Activated CD4-positive, alpha-beta T cell treated with anti-CD3 and anti-CD28 coated beads for 36 hours (primary cell): ENCODE measurements around the gene SPACA7. TPM values are rescaled to one million over a fixed set of nuclear protein-coding genes. Genes with fewer than 3 reads are reported as not detected.
"Not testable (repeated sequence)": the region's sequence is repeated elsewhere in the genome, so short reads cannot be mapped to it uniquely, and the experiment has no call there.

ENCODE experiments used
- ATAC-seq: fragments of 200-7000 bp; cut with Tn5 transposase; one replicate; pipeline ENCODE4 v1.10.0; 2021; ENCODE audit warnings: mild to moderate bottlenecking, moderate library complexity
- CTCF ChIA-PET: fragments of 350-600 bp; sonication (Branson Sonifier 250); formaldehyde crosslinking; loops from one replicate; lab custom pipeline; 2021; ENCODE audit warnings: antibody characterized with exemption; lab: Charles Lee
- POLR2A ChIA-PET: fragments of 350-600 bp; sonication (Branson Sonifier 250); formaldehyde crosslinking; loops from one replicate; lab custom pipeline; 2021; ENCODE audit warnings: antibody characterized with exemption, inconsistent platforms; lab: Charles Lee
- DNase-seq: peaks from one replicate; pipeline ENCODE4 v3.0.0-alpha.2; 2020
- H3K27ac Mint-ChIP-seq: one replicate; pipeline ENCODE4 v1.8.0; 2021; ENCODE audit warnings: mixed read lengths
- H3K27me3 Mint-ChIP-seq: one replicate; pipeline ENCODE4 v1.8.0; 2021; ENCODE audit warnings: mixed read lengths
- H3K36me3 Mint-ChIP-seq: one replicate; pipeline ENCODE4 v1.8.0; 2021; ENCODE audit warnings: low read depth, mixed read lengths
- H3K4me1 Mint-ChIP-seq: one replicate; pipeline ENCODE4 v1.8.0; 2021; ENCODE audit warnings: mixed read lengths
- H3K4me3 Mint-ChIP-seq: one replicate; pipeline ENCODE4 v1.8.0; 2021; ENCODE audit warnings: mild to moderate bottlenecking, moderate library complexity, mixed read lengths
- H3K9me3 Mint-ChIP-seq: one replicate; pipeline ENCODE4 v1.8.0; 2021; ENCODE audit warnings: low read depth, mixed read lengths
- intact Hi-C, 2 experiments: fragments of 100-400 bp; cut with DNase I in 1 of 2; cut with micrococcal nuclease in 1 of 2; formaldehyde crosslinking; loops; one replicate each; pipeline versions ENCODE4 v1.14.2 to v1.15.1; 2022 to 2024; cut with DNase I, micrococcal nuclease
- total RNA-seq, 2 experiments: library from RNA; stranded (reverse); gene quantifications; one replicate each; pipeline ENCODE4 v1.2.3, GENCODE V29; 2021

Gene SPACA7
- total RNA-seq, 2 experiments from 2014 or later, result not detected

DNA sequence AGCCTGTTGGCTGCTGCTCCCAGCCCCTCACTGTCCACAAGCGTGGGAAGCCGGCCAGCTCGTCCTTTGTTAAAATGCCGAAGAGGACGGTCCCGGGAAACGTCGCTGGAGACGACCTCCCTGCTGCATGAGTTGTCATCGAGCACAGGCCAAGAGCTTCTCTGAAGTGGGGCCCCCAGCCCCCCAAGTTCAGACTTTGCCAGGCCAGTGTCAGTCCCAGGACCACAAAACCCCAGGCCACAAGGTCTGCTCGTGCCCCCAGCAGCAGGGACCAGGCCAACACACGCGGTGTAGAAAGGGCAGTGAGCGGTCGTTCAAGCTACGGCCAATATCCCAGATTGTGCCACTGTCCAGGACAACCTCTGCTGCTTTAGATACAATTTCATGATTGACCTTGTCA is 57.4 kb downstream of the SPACA7 start:
- H3K27me3 Mint-ChIP-seq, result peaks cover 13% of the 10 kb centered on the region
- ATAC-seq, H3K4me1 Mint-ChIP-seq, intact Hi-C loops, DNase-seq, H3K27ac Mint-ChIP-seq, CTCF ChIA-PET, H3K36me3 Mint-ChIP-seq, POLR2A ChIA-PET, H3K4me3 Mint-ChIP-seq, H3K9me3 Mint-ChIP-seq: not testable (repeated sequence)

DNA sequence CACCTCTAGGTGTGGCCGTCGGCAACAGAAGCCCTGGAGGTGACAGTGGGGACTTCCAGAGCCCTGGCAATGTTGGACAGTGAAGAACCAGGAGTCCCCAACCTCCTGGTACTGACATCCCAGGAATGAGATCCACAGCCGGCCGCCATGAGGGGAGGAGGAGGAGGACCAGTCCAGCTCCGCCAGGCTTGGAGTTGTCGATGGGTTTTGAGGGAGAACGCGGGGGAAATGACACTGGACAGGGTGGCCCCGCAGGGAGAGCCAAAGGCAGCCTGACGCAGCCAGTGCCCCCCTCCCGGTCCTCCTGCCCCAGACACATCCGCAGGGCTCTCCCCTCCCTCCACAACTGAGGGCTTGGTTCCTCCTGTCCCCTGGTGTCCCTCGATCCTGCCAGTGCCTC is 57.9 kb downstream of the SPACA7 start:
- DNase-seq (no peak), ATAC-seq (no peak)
- no peak overlapping the region for H3K27ac Mint-ChIP-seq
- H3K4me1 Mint-ChIP-seq, result no peaks in the 10 kb centered on the region
- POLR2A ChIA-PET, result no interaction called here
- no peak overlapping the region for H3K4me3 Mint-ChIP-seq
- CTCF ChIA-PET, result no interaction called here
- no peaks in the 10 kb centered on the region for H3K36me3 Mint-ChIP-seq
- peaks cover 7% of the 10 kb centered on the region for H3K9me3 Mint-ChIP-seq
- H3K27me3 Mint-ChIP-seq, result peaks cover 13% of the 10 kb centered on the region
- intact Hi-C loops, result no loop called here

DNA sequence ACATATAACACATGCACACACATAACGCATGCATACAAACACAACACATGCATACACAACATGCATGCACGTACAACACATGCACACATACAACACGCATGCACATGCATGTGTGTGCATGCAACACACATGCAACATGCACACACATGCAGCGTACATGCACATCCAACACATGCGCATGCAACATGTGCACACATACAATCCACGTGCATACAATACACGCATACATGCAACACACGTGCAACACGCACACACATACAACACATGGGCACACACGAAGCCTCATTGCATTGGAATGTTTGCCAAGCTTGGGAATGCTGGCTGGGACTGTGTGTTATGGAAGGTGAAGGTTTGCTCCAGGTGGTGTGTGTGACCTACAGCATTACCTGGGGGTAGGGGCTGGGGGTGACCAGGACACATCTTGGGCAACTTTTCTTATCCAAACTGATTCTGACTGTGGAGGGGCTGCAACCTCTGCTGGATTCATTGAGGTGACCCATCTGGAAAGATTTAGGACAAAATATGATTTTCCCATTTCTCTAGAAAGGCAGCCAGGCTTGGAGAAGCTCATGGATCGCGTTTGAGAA is 58.9 kb downstream of the SPACA7 start:
- DNase-seq (no peak), ATAC-seq (no peak)
- Mint-ChIP-seq H3K9me3 (peaks cover 6% of the 10 kb centered on the region), H3K36me3 (no peaks in the 10 kb centered on the region), H3K27me3 (peaks cover 21% of the 10 kb centered on the region), H3K27ac (no peak overlapping the region), H3K4me3 (no peak overlapping the region), H3K4me1 (no peaks in the 10 kb centered on the region)
- ChIA-PET CTCF (no interaction called here), POLR2A (no interaction called here)
- intact Hi-C loops, result no loop called here

DNA sequence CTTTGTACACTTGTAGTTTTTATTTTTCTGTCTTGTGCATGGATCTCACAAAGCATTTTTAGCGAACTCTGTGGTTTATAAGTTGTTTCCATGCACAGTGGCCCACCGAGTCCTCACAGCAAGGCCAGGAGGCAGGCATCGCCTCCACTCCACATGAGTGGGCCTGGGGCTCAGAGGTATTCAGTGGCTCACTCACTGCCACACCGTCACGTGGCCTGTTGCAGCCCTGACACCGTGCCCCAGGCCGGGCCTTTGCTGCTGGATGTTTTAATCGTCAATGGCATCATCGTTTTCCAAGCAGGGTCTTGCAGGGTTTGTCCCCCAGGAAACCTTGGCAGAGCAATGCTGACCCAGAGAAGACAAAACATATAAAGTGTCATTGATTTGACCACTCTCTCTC is 59.8 kb downstream of the SPACA7 start:
- Mint-ChIP-seq H3K4me1 (no peaks in the 10 kb centered on the region), H3K27me3 (peaks cover 24% of the 10 kb centered on the region), H3K9me3 (peaks cover 6% of the 10 kb centered on the region), H3K36me3 (no peaks in the 10 kb centered on the region), H3K4me3 (no peak overlapping the region), H3K27ac (no peak overlapping the region)
- no peak for ATAC-seq
- intact Hi-C loops, result no loop called here
- no peak for DNase-seq
- ChIA-PET POLR2A (no interaction called here), CTCF (no interaction called here)

DNA sequence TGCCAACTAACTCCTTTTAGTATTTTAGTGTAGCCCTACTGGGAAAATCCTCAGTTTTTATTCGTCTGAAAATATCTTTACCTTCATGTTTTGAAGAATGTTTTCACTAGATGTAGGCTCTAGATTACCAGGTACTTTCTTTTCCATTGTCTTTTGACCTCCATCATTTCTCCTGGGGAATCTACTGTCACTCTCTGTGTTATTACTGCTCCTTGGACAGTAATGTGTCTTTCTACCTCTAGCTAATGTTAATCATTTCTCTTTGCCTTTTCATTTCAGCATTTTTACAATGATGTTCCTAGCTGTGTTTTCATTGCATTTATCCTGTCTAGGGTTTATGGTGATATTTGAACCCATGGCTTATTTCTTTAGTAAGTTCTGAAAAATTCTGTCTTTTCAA is 61.9 kb downstream of the SPACA7 start:
- Mint-ChIP-seq H3K4me3 (no peak overlapping the region), H3K27ac (no peak overlapping the region), H3K4me1 (no peaks in the 10 kb centered on the region), H3K9me3 (peaks cover 6% of the 10 kb centered on the region), H3K36me3 (no peaks in the 10 kb centered on the region), H3K27me3 (peaks cover 25% of the 10 kb centered on the region)
- intact Hi-C loops, result no loop called here
- POLR2A ChIA-PET, result no interaction called here
- CTCF ChIA-PET, result no interaction called here
- DNase-seq (no peak), ATAC-seq (no peak)

DNA sequence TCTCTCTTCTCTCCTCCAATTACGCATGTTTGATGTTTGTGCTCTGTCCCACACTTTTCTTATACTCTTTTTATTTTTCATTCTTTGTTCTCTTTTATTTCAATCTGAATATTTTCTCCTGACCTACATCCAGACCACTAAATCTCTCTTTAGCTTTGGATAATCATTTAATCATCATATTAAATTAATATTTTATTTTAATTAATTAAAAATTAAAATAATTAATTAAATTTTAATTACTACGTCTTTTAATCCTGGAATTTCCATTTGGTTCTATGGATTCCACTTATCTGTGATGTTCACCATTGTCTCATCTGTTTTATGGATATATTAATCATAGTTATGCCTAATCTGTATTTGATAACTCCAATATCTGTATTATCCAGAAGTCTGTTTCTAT is 62.4 kb downstream of the SPACA7 start:
- Mint-ChIP-seq H3K4me1 (peaks cover 3% of the 10 kb centered on the region), H3K9me3 (peaks cover 6% of the 10 kb centered on the region), H3K27ac (no peak overlapping the region), H3K36me3 (no peaks in the 10 kb centered on the region), H3K27me3 (peaks cover 29% of the 10 kb centered on the region), H3K4me3 (no peak overlapping the region)
- CTCF ChIA-PET, result no interaction called here
- intact Hi-C loops, result no loop called here
- ATAC-seq, result no peak
- POLR2A ChIA-PET, result no interaction called here
- no peak for DNase-seq

DNA sequence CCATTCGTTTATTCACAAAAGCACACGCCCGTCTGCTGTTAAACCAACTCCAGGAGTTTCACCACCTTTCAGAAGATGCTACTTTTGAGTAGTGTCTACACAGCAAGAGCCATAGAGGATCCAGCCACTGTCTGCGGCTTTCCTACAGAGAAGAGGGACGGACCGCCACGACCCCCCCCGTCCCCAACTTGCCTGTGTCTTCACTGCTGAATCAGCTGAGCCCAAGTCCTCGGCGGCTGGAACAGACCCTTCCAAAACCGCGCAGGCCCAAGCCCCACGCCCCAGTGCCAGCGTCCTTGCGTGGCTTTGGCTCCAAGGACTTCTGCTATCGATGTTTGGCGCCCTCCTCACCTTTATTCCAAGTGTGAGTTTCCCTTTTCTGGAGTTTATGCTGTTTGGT is 65.1 kb downstream of the SPACA7 start:
- CTCF ChIA-PET, result no interaction called here

DNA sequence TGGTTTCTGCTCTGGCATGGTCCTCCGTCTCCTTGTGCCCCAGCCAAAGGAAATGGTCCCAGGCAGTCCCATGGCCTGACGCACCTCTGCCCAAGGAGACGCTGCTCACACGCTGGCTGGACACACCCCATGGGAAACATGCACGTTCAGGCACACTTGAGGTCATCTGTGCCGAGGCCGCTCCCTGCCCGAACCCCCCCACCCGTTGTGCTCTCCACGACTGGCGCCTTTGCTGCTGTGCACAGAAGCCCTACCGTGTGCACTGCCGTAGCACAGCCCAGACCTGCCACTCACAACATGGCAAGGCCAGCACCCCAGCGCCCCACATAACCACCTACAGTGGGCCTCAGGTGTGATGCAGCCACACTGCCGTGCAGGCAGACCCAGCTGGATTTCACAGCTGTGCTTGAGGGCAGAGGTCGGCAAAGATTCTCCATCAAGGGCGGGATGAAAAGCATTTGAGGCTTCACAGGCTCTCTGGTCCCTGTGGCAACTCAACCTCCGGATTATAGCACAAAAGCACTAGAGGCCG is 65.7 kb downstream of the SPACA7 start:
- H3K9me3 Mint-ChIP-seq, result peaks cover 6% of the 10 kb centered on the region
- no peak overlapping the region for H3K27ac Mint-ChIP-seq
- no peak for ATAC-seq
- H3K4me1 Mint-ChIP-seq, result peaks cover 3% of the 10 kb centered on the region
- no peak overlapping the region for H3K4me3 Mint-ChIP-seq
- DNase-seq, result no peak
- intact Hi-C loops, result loop anchor here in 1 of 2 experiments (10.0 kb wide), 1 partner anchor 967 kb away; no protein-coding TSS in a partner anchor
- no peaks in the 10 kb centered on the region for H3K36me3 Mint-ChIP-seq
- POLR2A ChIA-PET, result no interaction called here
- CTCF ChIA-PET, result interaction anchor here (0.7 to 2.0 kb wide), 2 partner anchors 29 to 68 kb away, joined by 3 to 5 read pairs; no protein-coding TSS in a partner anchor
- H3K27me3 Mint-ChIP-seq, result peaks cover 32% of the 10 kb centered on the region

More for the DNA sequence above, 65.1 kb downstream of the SPACA7 start:
- Mint-ChIP-seq H3K4me1 (peaks cover 3% of the 10 kb centered on the region), H3K36me3 (no peaks in the 10 kb centered on the region), H3K9me3 (peaks cover 6% of the 10 kb centered on the region), H3K27ac (no peak overlapping the region), H3K27me3 (peaks cover 32% of the 10 kb centered on the region), H3K4me3 (no peak overlapping the region)
- no peak for DNase-seq
- POLR2A ChIA-PET, result no interaction called here
- ATAC-seq, result no peak
- intact Hi-C loops, result loop anchor here in 1 of 2 experiments (10.0 kb wide), 1 partner anchor 966 kb away; no protein-coding TSS in a partner anchor

DNA sequence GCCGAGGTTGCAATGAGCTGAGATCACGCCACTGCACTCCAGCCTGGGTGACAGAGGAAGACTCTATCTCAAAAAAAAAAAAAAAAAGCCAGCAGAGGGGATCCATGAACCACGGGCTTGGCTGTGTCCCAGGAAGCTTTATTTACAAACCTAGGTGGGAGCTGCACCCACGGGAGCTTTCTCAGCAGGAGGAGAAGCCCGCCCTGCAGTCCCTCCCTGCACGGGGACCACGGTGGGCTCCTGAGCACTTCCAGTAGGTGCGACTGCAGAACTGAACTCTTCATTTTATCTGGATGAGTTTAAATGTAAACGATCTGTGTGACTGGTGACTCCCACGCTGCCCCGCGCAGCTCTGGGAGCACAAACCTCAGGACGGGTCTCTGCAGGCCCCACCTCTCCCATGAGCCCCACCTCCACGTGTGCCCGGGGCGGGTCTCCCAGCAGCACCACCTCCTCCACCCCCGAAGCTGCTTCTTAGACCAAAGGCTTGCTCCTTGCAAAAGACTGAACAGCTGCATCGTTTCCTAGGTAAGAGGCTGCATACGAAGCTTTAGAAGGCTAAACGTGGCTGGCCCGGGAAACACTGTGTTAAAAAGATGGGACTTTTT is 66.4 kb downstream of the SPACA7 start:
- ChIA-PET POLR2A (interaction anchor here (0.6 kb wide), 1 partner anchor 19 kb away, joined by 3 read pairs; no protein-coding TSS in a partner anchor), CTCF (interaction anchor here (0.6 to 2.0 kb wide), 5 partner anchors 12 to 1375 kb away, joined by 3 to 5 read pairs (median 3); no protein-coding TSS in a partner anchor)
- ATAC-seq, result no peak
- peaks cover 3% of the 10 kb centered on the region for H3K4me1 Mint-ChIP-seq
- intact Hi-C loops, result loop anchor here in 1 of 2 experiments (10.0 kb wide), 1 partner anchor 968 kb away; no protein-coding TSS in a partner anchor
- H3K27me3 Mint-ChIP-seq, result peaks cover 36% of the 10 kb centered on the region
- H3K9me3 Mint-ChIP-seq, result peaks cover 6% of the 10 kb centered on the region
- DNase-seq, result no peak
- no peaks in the 10 kb centered on the region for H3K36me3 Mint-ChIP-seq
- no peak overlapping the region for H3K4me3 Mint-ChIP-seq
- H3K27ac Mint-ChIP-seq, result no peak overlapping the region

DNA sequence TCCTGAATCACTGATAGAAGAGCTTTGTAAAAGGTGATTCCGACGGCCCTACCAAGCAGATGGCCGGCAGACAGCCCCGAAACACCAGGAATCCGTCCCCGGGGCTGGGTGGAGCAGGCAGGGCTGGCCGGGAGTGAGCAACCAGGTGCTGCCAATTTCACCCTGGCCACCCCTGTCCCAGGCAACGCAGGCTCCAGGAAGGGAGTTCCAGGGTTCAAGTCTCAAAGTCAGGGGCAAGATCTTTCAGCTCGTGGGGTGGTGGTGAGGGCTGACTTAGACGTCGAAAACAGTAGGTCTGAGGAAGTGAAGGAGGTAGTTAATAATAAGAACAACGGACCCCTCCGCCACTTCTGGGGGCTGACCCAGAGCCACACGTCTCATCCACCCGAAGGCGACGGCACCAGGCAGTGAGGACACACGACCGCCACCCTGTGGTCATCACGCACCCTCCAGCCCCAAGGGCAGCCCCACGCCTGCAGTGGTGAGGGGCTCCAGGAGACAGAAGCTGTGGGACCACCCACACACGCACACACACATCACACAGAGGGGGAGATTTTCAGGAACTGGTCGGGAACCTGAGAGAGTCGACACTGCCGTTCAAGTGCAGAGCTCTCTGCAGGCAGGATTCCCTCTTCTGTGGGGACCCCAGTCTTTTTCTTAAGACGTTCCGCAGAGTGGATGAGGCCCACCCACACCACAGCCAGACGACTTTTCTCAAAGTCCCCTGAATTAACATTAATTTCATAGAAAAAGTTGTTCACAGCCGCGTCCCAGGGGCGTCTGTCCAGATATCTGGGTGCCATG is 67.2 kb downstream of the SPACA7 start:
- ChIA-PET CTCF (interaction anchor here (0.6 to 2.0 kb wide), 8 partner anchors 12 to 1376 kb away, joined by 3 to 5 read pairs (median 3); no protein-coding TSS in a partner anchor), POLR2A (interaction anchor here (0.6 kb wide), 1 partner anchor 19 kb away, joined by 3 read pairs; no protein-coding TSS in a partner anchor)
- Mint-ChIP-seq H3K9me3 (peaks cover under 1% of the 10 kb centered on the region), H3K27ac (no peak overlapping the region), H3K4me3 (no peak overlapping the region), H3K4me1 (peaks cover 3% of the 10 kb centered on the region), H3K36me3 (no peaks in the 10 kb centered on the region), H3K27me3 (peaks cover 30% of the 10 kb centered on the region)
- ATAC-seq (peak; percentile 44), DNase-seq (peak; percentile 37)
- intact Hi-C loops, result loop anchor here in 1 of 2 experiments (10.0 kb wide), 1 partner anchor 969 kb away; no protein-coding TSS in a partner anchor

DNA sequence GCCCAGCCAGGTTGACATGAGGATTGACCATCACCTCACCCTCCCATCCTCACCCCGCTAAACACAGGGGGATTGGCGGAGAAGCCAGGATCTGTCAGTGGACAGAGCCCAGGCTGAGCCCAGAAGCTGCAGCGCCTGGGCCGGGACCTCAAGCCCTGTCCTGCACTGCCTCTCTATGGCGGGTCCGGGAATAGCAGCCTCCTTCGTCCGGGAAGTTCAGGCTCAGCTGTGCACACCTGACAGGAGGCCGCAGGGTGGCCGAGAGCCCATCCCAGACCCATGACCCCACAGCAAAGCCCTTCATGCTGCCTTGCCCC is 67.8 kb downstream of the SPACA7 start:
- H3K27ac Mint-ChIP-seq, result no peak overlapping the region
- no peaks in the 10 kb centered on the region for H3K36me3 Mint-ChIP-seq
- H3K9me3 Mint-ChIP-seq, result no peaks in the 10 kb centered on the region
- ChIA-PET POLR2A (no interaction called here), CTCF (interaction anchor here (0.6 to 2.0 kb wide), 8 partner anchors 27 to 1430 kb away, joined by 3 to 5 read pairs (median 3); no protein-coding TSS in a partner anchor)
- H3K27me3 Mint-ChIP-seq, result peaks cover 29% of the 10 kb centered on the region
- ATAC-seq (peak; percentile 80), DNase-seq (peak; percentile 80)
- intact Hi-C loops, result loop anchor here (1.0 to 10.0 kb wide), 3 partner anchors 162 to 970 kb away; no protein-coding TSS in a partner anchor
- H3K4me3 Mint-ChIP-seq, result no peak overlapping the region
- H3K4me1 Mint-ChIP-seq, result peaks cover 3% of the 10 kb centered on the region
